GM23248 (cell line): Measurements from ENCODE around the gene R3HDM4. TPM values are rescaled to one million over a fixed set of nuclear protein-coding genes. Genes with fewer than 3 reads are reported as not detected.

Source experiments
- DNase-seq: peaks from one replicate; pipeline ENCODE4 v3.0.0-alpha.2; 2015
- H2AFZ ChIP-seq: fragments of 200-600 bp; sonication (generic); 2 replicates; pipeline ENCODE4 v1.6.1; 2016; ENCODE audit warnings: antibody characterized with exemption
- H3F3A ChIP-seq: fragments of 200-600 bp; sonication (generic); 2 replicates; pipeline ENCODE4 v1.6.1; 2016; ENCODE audit warnings: mild to moderate bottlenecking, antibody characterized with exemption, mixed run types; ENCODE audit not compliant: insufficient read depth
- H3K27ac ChIP-seq: fragments of 200-600 bp; sonication (generic); 2 replicates; pipeline ENCODE4 v1.5.1; 2016; ENCODE audit warnings: mild to moderate bottlenecking
- H3K27me3 ChIP-seq: fragments of 200-600 bp; sonication (generic); replicated peaks from 2 replicates; pipeline ENCODE4 v1.6.1; 2016; ENCODE audit warnings: mild to moderate bottlenecking; ENCODE audit not compliant: insufficient read depth
- H3K36me3 ChIP-seq: fragments of 200-600 bp; sonication (generic); 2 replicates; pipeline ENCODE4 v1.6.1; 2016; ENCODE audit warnings: low read depth, mild to moderate bottlenecking
- H3K4me1 ChIP-seq: fragments of 200-600 bp; sonication (generic); 2 replicates; pipeline ENCODE4 v1.6.1; 2016; ENCODE audit warnings: mild to moderate bottlenecking; ENCODE audit not compliant: insufficient read depth
- H3K4me2 ChIP-seq: fragments of 200-600 bp; sonication (generic); one replicate; pipeline ENCODE4 v1.6.1; 2016; ENCODE audit warnings: mild to moderate bottlenecking; ENCODE audit not compliant: unreplicated experiment
- H3K4me3 ChIP-seq: fragments of 200-600 bp; sonication (generic); 2 replicates; pipeline ENCODE4 v1.5.1; 2016; ENCODE audit warnings: mild to moderate bottlenecking
- H3K79me2 ChIP-seq: fragments of 200-600 bp; sonication (generic); 2 replicates; pipeline ENCODE4 v1.6.1; 2016; ENCODE audit warnings: mild to moderate bottlenecking; ENCODE audit not compliant: insufficient read depth
- H3K9ac ChIP-seq: fragments of 200-600 bp; sonication (generic); 2 replicates; pipeline ENCODE4 v1.6.1; 2016; ENCODE audit warnings: mild to moderate bottlenecking
- H3K9me2 ChIP-seq: fragments of 200-600 bp; sonication (generic); 2 replicates; pipeline ENCODE4 v1.6.1; 2016; ENCODE audit warnings: mixed run types, mild to moderate bottlenecking, moderate library complexity; ENCODE audit not compliant: insufficient read depth
- H3K9me3 ChIP-seq: fragments of 200-600 bp; sonication (generic); one replicate; pipeline ENCODE4 v1.6.1; 2017; ENCODE audit warnings: low read depth
- H4K20me1 ChIP-seq: fragments of 200-600 bp; sonication (generic); 2 replicates; pipeline ENCODE4 v1.6.0; 2016; ENCODE audit not compliant: insufficient read depth
- EZH2 ChIP-seq: fragments of 200-600 bp; sonication (generic); IDR thresholded peaks from 2 replicates; pipeline ENCODE4 v1.6.1; 2018; ENCODE audit warnings: antibody characterized with exemption, mild to moderate bottlenecking; ENCODE audit not compliant: insufficient read depth, poor library complexity, severe bottlenecking
- EZH2phosphoT487 ChIP-seq: fragments of 200-600 bp; sonication (generic); IDR thresholded peaks from 2 replicates; pipeline ENCODE4 v1.6.1; 2018; ENCODE audit warnings: antibody characterized with exemption, moderate library complexity, mild to moderate bottlenecking, low read depth; ENCODE audit not compliant: insufficient read depth
- WGBS, 2 experiments: methylation state at CpG; one replicate each; pipeline ENCODE4 v1.1.6; 2015 to 2017; ENCODE audit warnings: low lambda C conversion rate in 2 of 2, low coverage in 1 of 2; ENCODE audit errors: missing lambda C conversion rate in 2 of 2; 5-methylcytosine and 5-hydroxymethylcytosine counted together
- in situ Hi-C: fragments of 300-500 bp; cut with MboI; formaldehyde crosslinking; loops from 2 replicates; pipeline ENCODE4 v1.15.0; 2020
- polyA plus RNA-seq: library from polyadenylated mRNA; unstranded; fragments of >200 nt; fragmentation: Nextera tagmentation; extraction: Ambion mirVana; gene quantifications from 2 replicates; pipeline ENCODE4 v1.2.1, GENCODE V29; 2016
- total RNA-seq: library from RNA; depleted of rRNA; stranded (reverse); fragments of >200 nt; shearing (Covaris generic); gene quantifications from 2 replicates; pipeline ENCODE4 v1.2.3, GENCODE V29; 2014

Gene R3HDM4
- total and polyA plus RNA-seq, 2 experiments from 2014 or later: 50.9 to 52.7 TPM

DNA sequence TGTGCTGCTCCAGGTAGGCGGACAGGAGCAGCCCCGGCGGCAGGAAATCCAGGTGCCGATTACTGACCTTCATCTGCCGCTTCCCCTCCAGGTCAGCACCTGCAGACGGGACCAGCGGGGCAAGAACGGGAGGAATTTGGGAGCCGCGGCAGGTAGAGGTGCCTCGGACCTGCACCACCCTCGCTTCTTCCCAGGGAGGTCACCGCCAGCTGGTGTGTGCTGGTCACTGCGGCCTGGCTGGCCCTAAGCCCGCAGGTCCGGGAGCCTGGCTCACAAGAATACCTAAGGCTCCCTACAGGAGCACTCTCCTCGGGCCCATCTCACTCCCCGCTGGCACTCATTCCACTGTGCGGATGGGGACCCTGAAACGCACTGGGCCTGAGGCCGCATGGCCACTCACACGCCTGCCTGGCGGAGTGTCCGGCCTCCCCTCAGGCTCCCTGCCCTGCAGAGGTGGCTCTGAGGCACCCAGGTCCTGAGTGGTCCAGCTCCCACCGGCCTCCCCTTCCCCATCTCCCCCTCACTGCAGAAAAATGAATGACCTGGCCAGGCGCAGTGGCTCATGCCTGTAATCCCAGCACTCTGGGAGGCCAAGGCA lies 15.5 kb downstream of the R3HDM4 start:
- peaks cover 11% of the 10 kb centered on the region for H3F3A ChIP-seq
- WGBS, 2 experiments: 95 to 97% methylated on average over 22 to 25 of the region's 26 CpGs
- no peak for DNase-seq

DNA sequence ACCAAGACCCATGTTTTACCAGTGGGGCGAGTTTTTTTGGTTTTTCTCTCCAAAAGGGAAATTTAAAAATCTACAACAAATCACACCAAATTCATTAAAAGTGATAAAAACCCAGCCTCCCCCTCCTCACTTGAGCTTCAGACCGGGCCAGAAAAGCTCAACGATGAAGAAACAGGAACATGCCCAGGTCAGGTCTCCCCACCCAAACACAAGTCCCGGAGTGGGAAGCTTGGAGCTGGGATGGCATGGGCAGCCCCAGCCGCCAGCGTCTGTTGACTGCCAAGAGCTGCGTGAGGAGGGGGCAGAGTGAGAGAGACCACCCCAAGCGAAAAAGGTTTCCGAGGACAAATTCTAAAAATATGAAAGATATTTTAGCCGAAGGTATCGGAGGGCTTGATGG lies 16.0 kb downstream of the R3HDM4 start:
- Histone ChIP-seq H3K9me3 (no peaks in the 10 kb centered on the region), H3F3A (peaks cover 11% of the 10 kb centered on the region), H3K4me2 (no peak overlapping the region), H4K20me1 (no peaks in the 10 kb centered on the region), H3K27ac (no peak overlapping the region), H2AFZ (no peak overlapping the region), H3K4me3 (no peak overlapping the region), H3K27me3 (no peaks in the 10 kb centered on the region), H3K36me3 (no peaks in the 10 kb centered on the region), H3K79me2 (peaks cover 10% of the 10 kb centered on the region), H3K4me1 (no peaks in the 10 kb centered on the region), H3K9ac (no peak overlapping the region), H3K9me2 (no peaks in the 10 kb centered on the region)
- 90 to 92% methylated on average over 11 of the region's 11 CpGs for WGBS, 2 experiments
- TF ChIP-seq EZH2phosphoT487 (no peak), EZH2 (no peak)
- in situ Hi-C loops: no loop called here
- DNase-seq: no peak

More for the DNA sequence above, 15.5 kb downstream of the R3HDM4 start:
- H3K4me1 ChIP-seq: no peaks in the 10 kb centered on the region
- H3K9me2 ChIP-seq: no peaks in the 10 kb centered on the region
- no peaks in the 10 kb centered on the region for H3K36me3 ChIP-seq
- no peaks in the 10 kb centered on the region for H4K20me1 ChIP-seq
- no peaks in the 10 kb centered on the region for H3K27me3 ChIP-seq
- no peak overlapping the region for H3K4me2 ChIP-seq
- no peak overlapping the region for H3K9ac ChIP-seq
- H3K27ac ChIP-seq: no peak overlapping the region
- in situ Hi-C loops: no loop called here
- no peaks in the 10 kb centered on the region for H3K9me3 ChIP-seq
- H2AFZ ChIP-seq: no peak overlapping the region
- H3K4me3 ChIP-seq: no peak overlapping the region
- no peak for TF ChIP-seq EZH2phosphoT487
- TF ChIP-seq EZH2: no peak
- H3K79me2 ChIP-seq: peaks cover 8% of the 10 kb centered on the region

DNA sequence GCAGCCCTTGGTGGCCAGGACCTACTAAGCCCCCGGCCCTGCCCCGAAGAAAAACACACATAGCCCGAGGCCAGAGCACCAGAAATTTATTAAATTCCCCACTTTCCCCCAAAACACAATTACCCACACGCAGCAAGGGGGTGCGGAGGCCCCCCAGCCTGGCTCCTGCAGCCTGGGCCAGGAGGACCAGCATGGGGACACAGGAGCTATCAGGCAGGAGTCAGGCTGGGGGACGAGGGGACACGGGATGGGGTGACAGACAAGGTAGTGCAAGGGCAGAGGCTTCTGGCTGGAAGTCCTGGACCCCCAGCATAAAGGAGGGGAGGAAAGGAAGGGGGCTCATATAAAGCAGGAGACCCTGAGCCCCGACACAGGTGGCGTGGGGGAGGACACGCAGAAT lies 16.6 kb downstream of the R3HDM4 start:
- Histone ChIP-seq H3K36me3 (no peaks in the 10 kb centered on the region), H3K9me3 (no peaks in the 10 kb centered on the region), H3K4me2 (no peak overlapping the region), H3K9me2 (no peaks in the 10 kb centered on the region), H3K4me3 (no peak overlapping the region), H3K79me2 (peaks cover 8% of the 10 kb centered on the region), H3K27ac (no peak overlapping the region), H2AFZ (no peak overlapping the region), H4K20me1 (no peaks in the 10 kb centered on the region), H3K4me1 (no peaks in the 10 kb centered on the region), H3K27me3 (no peaks in the 10 kb centered on the region), H3F3A (peaks cover 11% of the 10 kb centered on the region), H3K9ac (no peak overlapping the region)
- TF ChIP-seq EZH2phosphoT487 (no peak), EZH2 (no peak)
- DNase-seq: no peak
- WGBS, 2 experiments: 99 to 100% methylated on average over 9 to 10 of the region's 10 CpGs
- in situ Hi-C loops: no loop called here

- H3K4me2 ChIP-seq: peak within 1 kb of the TSS; percentile 88
- WGBS, 2 experiments: 1% methylated on average over 25 to 54 of the region's 69 CpGs
- DNase-seq: peak; percentile 99
- in situ Hi-C loops: no loop called here
- H3K9me3 ChIP-seq: no peaks in the 10 kb centered on the region
- peak within 1 kb of the TSS; percentile 90 for H3K27ac ChIP-seq
- no peaks in the 10 kb centered on the region for H3K36me3 ChIP-seq
- no peaks in the 10 kb centered on the region for H3K27me3 ChIP-seq
- H3K4me3 ChIP-seq: peak within 1 kb of the TSS; percentile 94
- H4K20me1 ChIP-seq: no peaks in the 10 kb centered on the region
- H3F3A ChIP-seq: peaks cover 11% of the 10 kb centered on the region
- H3K9me2 ChIP-seq: no peaks in the 10 kb centered on the region
- TF ChIP-seq EZH2: no peak
- H3K4me1 ChIP-seq: no peaks in the 10 kb centered on the region
- peak within 1 kb of the TSS; percentile 79 for H2AFZ ChIP-seq
- peaks cover 17% of the 10 kb centered on the region for H3K79me2 ChIP-seq
- peak within 1 kb of the TSS; percentile 90 for H3K9ac ChIP-seq
Observed at GRCh38 chr19:892894-893689, 19.9 kb downstream of the R3HDM4 start, which contains the start of the genes MED16 and RNU6-9. MED16 (minus strand) TSS chr19:893187; CDS start chr19:891131, 2,056 bp downstream. RNU6-9 (plus strand) TSS chr19:893484.
